HepG2 (cell line): ENCODE results near the gene RRBP1. TPM values are rescaled to one million over a fixed set of nuclear protein-coding genes. Genes with fewer than 3 reads are reported as not detected.

Experiments used
- CREBL2 ChIP-seq: sonication (generic); formaldehyde crosslinking; IDR thresholded peaks from 2 replicates; pipeline ENCODE4 v1.8.1; 2023; ENCODE audit warnings: missing genetic modification reagents, mild to moderate bottlenecking, borderline replicate concordance
- EEA1 ChIP-seq: sonication (generic); formaldehyde crosslinking; IDR thresholded peaks from 2 replicates; pipeline ENCODE4 v1.5.1; 2020; ENCODE audit warnings: mild to moderate bottlenecking, missing genetic modification reagents, borderline replicate concordance
- GLI4 ChIP-seq: sonication (generic); formaldehyde crosslinking; IDR thresholded peaks from 2 replicates; pipeline ENCODE4 v1.5.1; 2020; ENCODE audit warnings: missing genetic modification reagents, mild to moderate bottlenecking, moderate library complexity, borderline replicate concordance
- IKZF4 ChIP-seq: sonication (generic); formaldehyde crosslinking; IDR thresholded peaks from 2 replicates; pipeline ENCODE4 v1.5.1; 2020; ENCODE audit warnings: borderline replicate concordance, mild to moderate bottlenecking, low read depth, missing genetic modification reagents; ENCODE audit errors: not compliant biosample characterization
- KLF16 ChIP-seq, 2 experiments: sonication (generic) in 1 of 2; formaldehyde crosslinking in 1 of 2; IDR thresholded peaks; 2 replicates each; pipeline versions ENCODE4 v1.6.1 to v1.8.0; 2016 to 2023; ENCODE audit warnings: missing genetic modification reagents in 2 of 2, missing compliant biosample characterization in 1 of 2
- RFX3 ChIP-seq: IDR thresholded peaks from 2 replicates; pipeline ENCODE4 v1.6.1; 2016; ENCODE audit warnings: missing biosample characterization, missing genetic modification reagents
- SOX13 ChIP-seq, 3 experiments: fragments of 450-650 bp in 1 of 3; sonication (generic) in 1 of 3; formaldehyde crosslinking in 1 of 3; IDR thresholded peaks in 2 of 3; conservative IDR thresholded peaks in 1 of 3; 2 replicates each; pipeline versions ENCODE4 v1.5.0 to v1.6.1; 2016 to 2020; ENCODE audit warnings: antibody characterized with exemption in 1 of 3, mild to moderate bottlenecking in 1 of 3, missing compliant biosample characterization in 1 of 3, missing genetic modification reagents in 1 of 3, moderate library complexity in 1 of 3
- SP2 ChIP-seq: sonication (generic); formaldehyde crosslinking; IDR thresholded peaks from 2 replicates; pipeline ENCODE4 v1.5.1; 2020; ENCODE audit warnings: mild to moderate bottlenecking, missing genetic modification reagents
- ZBTB39 ChIP-seq: sonication (generic); formaldehyde crosslinking; IDR thresholded peaks from 2 replicates; pipeline ENCODE4 v1.5.0; 2020; ENCODE audit warnings: missing genetic modification reagents
- ZEB1 ChIP-seq: IDR thresholded peaks from 2 replicates; pipeline ENCODE4 v1.6.1; 2012; ENCODE audit warnings: mild to moderate bottlenecking, low read depth, inconsistent platforms; ENCODE audit not compliant: insufficient replicate concordance
- ZGPAT ChIP-seq: IDR thresholded peaks from 2 replicates; pipeline ENCODE4 v1.6.1; 2016; ENCODE audit warnings: mild to moderate bottlenecking
- ZHX1 ChIP-seq: sonication (generic); formaldehyde crosslinking; IDR thresholded peaks from 2 replicates; pipeline ENCODE4 v1.8.1; 2022; ENCODE audit warnings: low read depth, mild to moderate bottlenecking, missing genetic modification reagents
- ZNF20 ChIP-seq: sonication (generic); formaldehyde crosslinking; IDR thresholded peaks from 2 replicates; pipeline ENCODE4 v1.4.0; 2020; ENCODE audit warnings: mild to moderate bottlenecking, moderate library complexity, missing genetic modification reagents
- ZNF543 ChIP-seq: sonication (generic); formaldehyde crosslinking; IDR thresholded peaks from 2 replicates; pipeline ENCODE4 v1.4.0; 2020; ENCODE audit warnings: mild to moderate bottlenecking, missing genetic modification reagents
- ZNF552 ChIP-seq: sonication (generic); formaldehyde crosslinking; IDR thresholded peaks from 2 replicates; pipeline ENCODE4 v1.9.0; 2022; ENCODE audit warnings: missing genetic modification reagents, mild to moderate bottlenecking, borderline replicate concordance
- ZNF777 ChIP-seq: sonication (generic); formaldehyde crosslinking; IDR thresholded peaks from 2 replicates; pipeline ENCODE4 v1.4.0; 2020; ENCODE audit warnings: missing genetic modification reagents
- polyA plus RNA-seq, 8 experiments: library from polyadenylated mRNA; depleted of rRNA in 3 of 8; stranded (reverse) in 7 of 8; unstranded in 1 of 8; fragments of >200 nt; fragmentation: Illumina TruSeq in 4 of 8; extraction: Trizol in 4 of 8; gene quantifications; 2 replicates each; pipeline versions ENCODE4 v1.2.1 to v1.2.3, GENCODE V29; 2011 to 2016; ENCODE audit warnings: low read depth in 4 of 8, missing spikeins in 1 of 8, mixed read lengths in 1 of 8; ENCODE audit not compliant: insufficient read depth in 1 of 8
- total RNA-seq, 5 experiments: library from RNA; depleted of rRNA; stranded (reverse); fragments of >200 nt; fragmentation: Illumina TruSeq; extraction: Trizol; gene quantifications; 2 replicates each; pipeline ENCODE4 v1.2.3, GENCODE V29; 2016; ENCODE audit warnings: low read depth in 1 of 5

RRBP1 gene
- total and polyA plus RNA-seq, 2 of the 13 experiments (the other 11 are each of a cell fraction or from before 2014, with no cell fraction given): 150 to 222 TPM

- TF ChIP-seq ZNF777 (CRISPR knock-in tag) (peak; percentile 69), RFX3 (CRISPR knock-in tag) (no peak), GLI4 (CRISPR knock-in tag) (no peak), ZEB1 (peak; percentile 42), EEA1 (0 out of 2 replicates have a peak, but pooled peaks have one; percentile 8), ZNF20 (CRISPR knock-in tag) (no peak), ZNF552 (CRISPR knock-in tag) (peak; percentile 48; the same call in 1 of the 2 replicates), KLF16 (CRISPR knock-in tag; IDR thresholded peaks at IDR 0.05) (peak; percentile 13 to 47; a peak in 2 of 4 replicates), ZNF543 (peak; percentile 83; the same call in 1 of the 2 replicates), SP2 (CRISPR knock-in tag) (peak; percentile 43; the same call in 1 of the 2 replicates), SOX13 (IDR thresholded peaks at IDR 0.05) (0 out of 2 replicates have a peak, but pooled peaks have one; percentile 63), SOX13 (CRISPR knock-in tag; conservative IDR thresholded peaks at IDR 0.05 in 1 of 2, IDR thresholded peaks at IDR 0.05 in 1 of 2) (peak in 1 of 2 experiments; percentile 78; a peak in 2 of 4 replicates), CREBL2 (no peak), ZBTB39 (CRISPR knock-in tag) (0 out of 2 replicates have a peak, but pooled peaks have one; percentile 61), ZHX1 (CRISPR knock-in tag) (0 out of 2 replicates have a peak, but pooled peaks have one; percentile 2), IKZF4 (CRISPR knock-in tag) (no peak), ZGPAT (CRISPR knock-in tag) (peak; percentile 63; the same call in 1 of the 2 replicates)
Measured at GRCh38 chr20:17679941-17680835, 1.9 kb downstream of the RRBP1 start (continued).
